ENCODE results near the gene FADS1.

GRCh38 chr11:61810671-61811175 is 6.1 kb downstream of the FADS1 start:
- TF ChIP-seq USF2 (IDR thresholded peaks at IDR 0.05; ENCODE audit: low read length) (no peak), CTCF (IDR thresholded peaks at IDR 0.05; ENCODE audit: control extremely low read depth in 1 of 3, insufficient read depth in 1 of 3, low read depth in 1 of 3, low read length in 3 of 3) (no peak)
